Measurements from ENCODE around the gene TCF4. TPM values are rescaled to one million over a fixed set of nuclear protein-coding genes. Genes with fewer than 3 reads are reported as not detected.

The TCF4 gene
- total RNA-seq, 4 donors from 2014 or later, result 58.0 to 84.3 (median 68.1) TPM

GRCh38 chr18:55609160-55609825 is 21.3 kb upstream of the TCF4 start:
- 89% methylated on average over 6 of the region's 6 CpGs for WGBS
- intact Hi-C loops (cut with DNase I), result no loop called here
- DNase-seq (ENCODE audit: extremely low spot score), result no peak
- Histone ChIP-seq H3K27ac (replicated peaks in 1 of 4) (no peak overlapping the region), H3K4me3 (no peak overlapping the region), H3K36me3 (no peaks in the 10 kb centered on the region), H3K4me1 (no peaks in the 10 kb centered on the region), H3K9me3 (no peaks in the 10 kb centered on the region), H3K27me3 (no peaks in the 10 kb centered on the region)
- TF ChIP-seq, protein P1, sequence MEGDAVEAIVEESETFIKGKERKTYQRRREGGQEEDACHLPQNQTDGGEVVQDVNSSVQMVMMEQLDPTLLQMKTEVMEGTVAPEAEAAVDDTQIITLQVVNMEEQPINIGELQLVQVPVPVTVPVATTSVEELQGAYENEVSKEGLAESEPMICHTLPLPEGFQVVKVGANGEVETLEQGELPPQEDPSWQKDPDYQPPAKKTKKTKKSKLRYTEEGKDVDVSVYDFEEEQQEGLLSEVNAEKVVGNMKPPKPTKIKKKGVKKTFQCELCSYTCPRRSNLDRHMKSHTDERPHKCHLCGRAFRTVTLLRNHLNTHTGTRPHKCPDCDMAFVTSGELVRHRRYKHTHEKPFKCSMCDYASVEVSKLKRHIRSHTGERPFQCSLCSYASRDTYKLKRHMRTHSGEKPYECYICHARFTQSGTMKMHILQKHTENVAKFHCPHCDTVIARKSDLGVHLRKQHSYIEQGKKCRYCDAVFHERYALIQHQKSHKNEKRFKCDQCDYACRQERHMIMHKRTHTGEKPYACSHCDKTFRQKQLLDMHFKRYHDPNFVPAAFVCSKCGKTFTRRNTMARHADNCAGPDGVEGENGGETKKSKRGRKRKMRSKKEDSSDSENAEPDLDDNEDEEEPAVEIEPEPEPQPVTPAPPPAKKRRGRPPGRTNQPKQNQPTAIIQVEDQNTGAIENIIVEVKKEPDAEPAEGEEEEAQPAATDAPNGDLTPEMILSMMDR (IDR thresholded peaks at IDR 0.05), result no peak
- TF ChIP-seq EP300 (IDR thresholded peaks at IDR 0.05) (no peak), POLR2AphosphoS5 (IDR thresholded peaks at IDR 0.05) (no peak)

GRCh38 chr18:55608497-55608896 is 20.5 kb upstream of the TCF4 start:
- Histone ChIP-seq H3K27ac (replicated peaks in 1 of 4) (no peak overlapping the region), H3K4me3 (no peak overlapping the region), H3K4me1 (no peaks in the 10 kb centered on the region), H3K9me3 (no peaks in the 10 kb centered on the region), H3K36me3 (no peaks in the 10 kb centered on the region), H3K27me3 (no peaks in the 10 kb centered on the region)
- DNase-seq (ENCODE audit: extremely low spot score), result no peak
- intact Hi-C loops (cut with DNase I), result no loop called here
- 94% methylated on average over 4 of the region's 4 CpGs for WGBS
- TF ChIP-seq, protein P1 (IDR thresholded peaks at IDR 0.05), result no peak
- TF ChIP-seq EP300 (IDR thresholded peaks at IDR 0.05) (no peak), POLR2AphosphoS5 (IDR thresholded peaks at IDR 0.05) (no peak), POLR2A (IDR thresholded peaks at IDR 0.05; ENCODE audit: low read depth) (no peak)

DNA sequence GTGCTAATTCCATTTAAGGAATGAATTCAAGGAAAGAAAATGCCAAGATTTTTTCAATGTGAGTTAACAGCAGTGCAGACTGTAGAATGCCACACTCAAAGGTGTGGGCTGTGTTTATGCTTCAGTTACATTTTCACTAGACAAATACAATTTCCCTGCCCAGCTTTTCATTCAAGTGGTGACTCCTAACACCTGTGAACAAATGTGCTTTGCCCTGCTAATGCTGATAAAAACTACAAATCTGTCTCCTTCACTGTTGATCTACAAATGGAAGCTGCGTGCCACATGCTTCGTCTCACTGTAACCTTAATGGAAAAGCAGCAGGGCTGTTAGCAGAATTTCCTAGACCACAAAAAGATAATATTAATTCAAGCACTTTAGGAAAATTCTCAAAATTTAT is 19.8 kb upstream of the TCF4 start:
- WGBS, result 97% methylated on average over 2 of the region's 2 CpGs
- no peaks in the 10 kb centered on the region for H3K27me3 ChIP-seq
- H3K9me3 ChIP-seq, result no peaks in the 10 kb centered on the region
- H3K27ac ChIP-seq (replicated peaks in 1 of 4), result no peak overlapping the region
- intact Hi-C loops (cut with DNase I), result no loop called here
- H3K4me1 ChIP-seq, result no peaks in the 10 kb centered on the region
- no peak overlapping the region for H3K4me3 ChIP-seq
- H3K36me3 ChIP-seq, result no peaks in the 10 kb centered on the region
- TF ChIP-seq, protein P1 (IDR thresholded peaks at IDR 0.05), result no peak
- no peak for TF ChIP-seq POLR2A (IDR thresholded peaks at IDR 0.05; ENCODE audit: low read depth)
- no peak for DNase-seq (ENCODE audit: extremely low spot score)

- TF ChIP-seq, protein P1 (IDR thresholded peaks at IDR 0.05), result no peak
- no peak for TF ChIP-seq POLR2AphosphoS5 (IDR thresholded peaks at IDR 0.05)
- WGBS, result 80% methylated on average over 7 of the region's 7 CpGs
- intact Hi-C loops (cut with DNase I), result no loop called here
- Histone ChIP-seq H3K4me1 (no peaks in the 10 kb centered on the region), H3K27ac (replicated peaks in 1 of 4) (no peak overlapping the region), H3K9me3 (no peaks in the 10 kb centered on the region), H3K36me3 (no peaks in the 10 kb centered on the region), H3K4me3 (no peak overlapping the region), H3K27me3 (no peaks in the 10 kb centered on the region)
- no peak for DNase-seq (ENCODE audit: extremely low spot score)
Measured at GRCh38 chr18:55605733-55606338, 17.8 kb upstream of the TCF4 start.

- H3K36me3 ChIP-seq, result no peaks in the 10 kb centered on the region
- no peaks in the 10 kb centered on the region for H3K27me3 ChIP-seq
- H3K4me3 ChIP-seq, result no peak overlapping the region
- intact Hi-C loops (cut with DNase I), result no loop called here
- no peaks in the 10 kb centered on the region for H3K9me3 ChIP-seq
- DNase-seq (ENCODE audit: extremely low spot score), result no peak
- WGBS, result 90% methylated on average over 5 of the region's 5 CpGs
- H3K4me1 ChIP-seq, result no peaks in the 10 kb centered on the region
- TF ChIP-seq POLR2AphosphoS5 (IDR thresholded peaks at IDR 0.05) (no peak), POLR2A (IDR thresholded peaks at IDR 0.05; ENCODE audit: low read depth) (no peak), EP300 (IDR thresholded peaks at IDR 0.05) (no peak)
- TF ChIP-seq, protein P1 (IDR thresholded peaks at IDR 0.05), result no peak
- no peak overlapping the region for H3K27ac ChIP-seq (replicated peaks in 1 of 4)
Measured at GRCh38 chr18:55603775-55604174, 15.8 kb upstream of the TCF4 start.
